Middle frontal gyrus (tissue), 1 donor: ENCODE data around the gene RAB21.
"Not testable (repeated sequence)": the region's sequence is repeated elsewhere in the genome, so short reads cannot be mapped to it uniquely, and the experiment has no call there.

Experiments used
- DNase-seq: peaks from one replicate; pipeline ENCODE4 v3.0.0-alpha.2; 2015; ENCODE audit warnings: low spot score; ENCODE audit errors: extremely low spot score

Gene RAB21

DNA sequence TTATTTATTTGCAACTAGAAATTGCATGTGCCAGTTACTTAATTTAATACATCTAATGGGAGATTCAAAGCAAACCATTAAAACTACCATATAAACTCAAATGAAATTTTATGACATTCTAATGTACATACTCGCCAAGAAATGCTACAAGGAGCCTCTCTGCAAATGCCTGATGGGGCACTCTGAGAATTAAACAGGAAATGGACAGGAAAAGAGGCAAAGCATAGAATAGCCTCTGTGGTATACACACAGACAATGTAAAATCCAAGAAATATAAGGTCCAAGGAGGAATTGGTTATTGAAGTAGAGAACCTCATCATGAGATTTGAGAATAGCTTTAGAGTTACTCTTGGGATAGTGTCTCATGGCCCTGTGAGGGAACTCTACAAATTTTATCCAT, 41.2 kb downstream of the RAB21 start:
- DNase-seq = no peak

DNA sequence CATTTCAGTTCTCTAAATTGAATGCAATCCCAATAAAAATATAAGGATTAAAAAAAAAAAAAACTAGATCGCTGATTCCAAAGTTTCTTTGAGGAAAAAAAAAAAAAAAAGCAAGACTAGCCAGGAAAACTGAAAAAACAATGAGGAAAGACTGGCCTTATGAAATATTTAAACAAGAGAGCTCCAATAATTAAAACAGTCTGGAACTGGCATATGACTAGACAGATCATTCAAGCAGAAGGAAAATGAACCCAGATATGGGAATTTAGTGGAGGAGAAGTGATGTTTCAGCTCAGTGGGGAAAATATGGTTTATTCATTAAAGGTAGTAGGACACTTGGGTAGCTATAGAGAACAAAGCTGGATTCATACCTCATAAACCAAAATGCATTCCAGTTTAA, 42.9 kb downstream of the RAB21 start:
- no peak for DNase-seq

DNA sequence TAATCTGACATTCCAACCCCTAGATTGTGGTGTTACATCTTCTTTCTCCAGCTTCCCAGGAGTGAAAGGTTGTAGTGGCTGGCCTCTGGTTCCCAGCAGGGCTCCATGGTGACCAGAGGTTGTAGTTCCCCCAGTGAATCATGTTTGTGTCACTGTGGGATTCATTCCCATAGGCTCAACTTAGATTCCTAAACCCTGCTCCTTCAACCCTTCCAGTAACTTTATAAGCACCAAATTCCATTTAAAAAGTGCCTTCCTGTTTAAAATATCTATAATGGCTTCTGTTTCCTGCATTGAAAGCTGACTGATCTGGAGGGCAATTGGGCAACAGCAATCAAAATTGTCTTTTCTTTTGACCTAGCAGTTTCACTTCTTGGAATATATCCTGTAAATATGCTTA, 44.4 kb downstream of the RAB21 start:
- DNase-seq = no peak

DNA sequence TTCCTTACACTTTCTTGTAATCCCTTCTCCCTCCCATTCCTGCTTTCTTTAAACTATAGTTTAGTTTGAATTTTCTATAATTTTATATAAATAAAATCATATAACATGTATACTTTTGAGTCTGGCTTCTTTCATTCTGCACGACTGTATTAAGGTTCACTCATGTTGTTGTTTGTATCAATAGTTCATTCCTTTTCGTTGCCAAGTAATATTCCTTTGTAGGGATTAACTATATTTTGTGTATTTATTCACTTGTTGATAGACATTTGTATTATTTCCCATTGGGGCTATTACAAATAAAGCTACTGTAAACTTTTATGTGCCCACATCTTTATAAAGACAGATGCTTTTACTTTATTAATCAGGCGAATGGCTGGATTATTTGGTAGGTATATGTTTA, 45.5 kb downstream of the RAB21 start:
- DNase-seq = no peak

DNA sequence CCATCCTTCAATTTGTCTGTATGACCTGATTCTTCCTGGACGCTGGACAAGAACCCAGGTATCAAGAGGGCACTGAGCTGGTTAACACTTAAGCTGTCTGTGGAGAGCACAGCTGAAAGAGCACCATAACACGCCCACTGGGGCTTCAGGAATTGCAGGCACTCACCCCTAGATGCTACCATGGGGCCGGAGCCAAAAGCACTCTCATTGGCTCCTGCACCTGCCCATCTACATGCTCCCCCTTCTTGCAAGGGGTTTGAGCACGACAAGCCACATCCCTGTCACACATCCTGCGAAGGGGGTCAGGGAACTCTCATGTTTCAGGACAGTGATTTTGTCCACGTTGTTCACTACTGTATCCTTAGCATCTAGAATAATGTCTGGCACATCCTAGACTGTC, 49.8 kb downstream of the RAB21 start:
- DNase-seq = no peak

DNA sequence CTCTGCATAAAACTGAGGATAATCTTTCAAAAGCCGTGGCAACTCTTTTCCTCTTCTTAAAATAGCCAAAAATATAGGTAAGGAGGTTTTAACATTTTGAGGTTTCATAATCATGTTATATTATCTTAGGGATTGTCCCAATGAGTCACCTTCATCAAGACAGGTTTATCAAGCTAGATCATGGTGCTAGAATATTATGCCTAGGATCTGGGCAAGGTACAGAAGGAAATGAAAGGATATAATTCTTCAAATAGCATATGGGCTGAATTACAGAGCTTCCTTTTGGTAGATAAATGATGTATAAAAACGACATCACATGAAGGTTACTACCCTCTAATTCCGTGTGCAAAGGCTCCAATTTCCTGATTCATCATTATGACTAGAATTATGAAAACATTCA, 56.3 kb downstream of the RAB21 start:
- no peak for DNase-seq

DNA sequence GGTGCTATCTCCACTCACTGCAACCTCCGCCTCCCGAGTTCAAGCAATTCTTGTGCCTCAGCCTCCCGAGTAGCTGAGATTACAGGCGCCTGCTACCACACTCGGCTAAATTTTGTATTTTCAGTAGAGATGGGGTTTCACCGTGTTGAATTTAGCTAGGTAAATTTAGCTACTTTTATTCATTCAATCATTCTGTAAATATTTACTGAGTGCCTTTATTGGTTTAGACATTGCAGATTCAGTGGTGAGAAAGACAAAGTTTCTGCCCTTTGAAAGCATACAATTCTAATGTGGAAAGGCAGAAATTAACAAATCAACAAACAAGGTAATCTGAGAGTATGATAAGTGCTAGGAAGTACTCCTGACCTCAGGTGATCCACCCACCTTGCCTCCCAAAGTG, 60.6 kb downstream of the RAB21 start:
- not testable (repeated sequence) for DNase-seq

GRCh38 chr12:71822088-71822487, 67.4 kb downstream of the RAB21 start:
- DNase-seq = not testable (repeated sequence)

- no peak for DNase-seq
Measured at GRCh38 chr12:71828813-71829212, 74.2 kb downstream of the RAB21 start.

GRCh38 chr12:71837356-71837755, 82.7 kb downstream of the RAB21 start:
- DNase-seq = no peak

DNA sequence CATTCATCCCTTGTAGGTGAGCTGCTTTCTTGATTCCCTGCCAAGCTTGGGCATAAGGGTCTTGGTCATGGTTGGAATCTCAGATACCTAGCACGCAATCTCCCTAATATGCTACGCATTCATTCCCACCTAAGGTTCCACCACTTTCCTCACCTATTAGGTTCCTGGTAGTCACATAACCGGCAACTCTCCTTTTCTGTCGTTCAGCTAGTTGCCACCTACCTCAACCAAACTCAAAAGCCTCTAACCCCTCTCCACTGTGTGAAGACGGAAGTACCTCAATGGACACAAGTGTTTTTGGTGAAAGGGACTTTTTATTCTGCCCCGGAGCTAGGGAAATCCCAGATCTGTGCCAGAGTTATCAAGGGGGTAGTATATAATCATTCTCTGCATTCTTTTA, 83.6 kb downstream of the RAB21 start:
- DNase-seq = no peak

DNA sequence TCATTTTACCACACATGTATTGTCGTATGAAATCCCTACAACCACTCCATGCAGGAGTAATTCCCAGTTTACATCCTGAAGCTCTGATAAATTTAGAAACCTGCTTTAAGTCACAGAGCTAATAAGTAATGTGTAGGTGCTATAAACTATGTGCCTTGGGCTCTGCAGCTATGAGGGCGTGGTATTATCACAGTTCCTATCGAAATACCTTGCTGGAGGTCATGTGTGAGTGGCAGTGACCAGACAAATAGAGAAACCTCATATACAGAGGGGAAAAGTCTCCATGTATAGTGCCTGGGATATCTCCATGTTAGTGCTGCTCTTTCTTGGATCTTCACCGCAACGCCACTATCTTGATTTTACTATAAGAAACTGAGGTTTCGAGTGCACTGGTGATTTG, 84.0 kb downstream of the RAB21 start:
- no peak for DNase-seq

GRCh38 chr12:71840231-71840847, 85.7 kb downstream of the RAB21 start:
- no peak for DNase-seq

- no peak for DNase-seq
Measured at GRCh38 chr12:71846322-71846940, 91.8 kb downstream of the RAB21 start.

DNA sequence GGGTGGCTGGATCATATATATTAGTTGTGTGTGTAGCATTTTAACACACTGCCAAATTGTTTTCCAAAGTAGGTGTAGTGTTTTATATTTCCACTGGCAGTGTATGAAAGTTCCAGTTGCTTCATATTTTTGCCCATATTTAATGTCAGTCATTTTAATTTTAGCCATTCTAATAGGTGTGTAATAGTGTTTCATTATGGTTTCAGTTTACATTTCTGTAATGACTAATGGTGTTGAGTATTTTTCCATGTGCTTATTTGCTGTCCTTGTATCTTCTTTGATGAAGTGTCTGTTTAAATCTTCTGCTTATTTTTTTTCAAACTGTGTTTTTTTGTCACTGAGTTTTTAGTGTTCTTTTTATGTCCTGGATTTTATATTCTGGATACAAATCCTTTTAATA, 93.5 kb downstream of the RAB21 start:
- no peak for DNase-seq

DNA sequence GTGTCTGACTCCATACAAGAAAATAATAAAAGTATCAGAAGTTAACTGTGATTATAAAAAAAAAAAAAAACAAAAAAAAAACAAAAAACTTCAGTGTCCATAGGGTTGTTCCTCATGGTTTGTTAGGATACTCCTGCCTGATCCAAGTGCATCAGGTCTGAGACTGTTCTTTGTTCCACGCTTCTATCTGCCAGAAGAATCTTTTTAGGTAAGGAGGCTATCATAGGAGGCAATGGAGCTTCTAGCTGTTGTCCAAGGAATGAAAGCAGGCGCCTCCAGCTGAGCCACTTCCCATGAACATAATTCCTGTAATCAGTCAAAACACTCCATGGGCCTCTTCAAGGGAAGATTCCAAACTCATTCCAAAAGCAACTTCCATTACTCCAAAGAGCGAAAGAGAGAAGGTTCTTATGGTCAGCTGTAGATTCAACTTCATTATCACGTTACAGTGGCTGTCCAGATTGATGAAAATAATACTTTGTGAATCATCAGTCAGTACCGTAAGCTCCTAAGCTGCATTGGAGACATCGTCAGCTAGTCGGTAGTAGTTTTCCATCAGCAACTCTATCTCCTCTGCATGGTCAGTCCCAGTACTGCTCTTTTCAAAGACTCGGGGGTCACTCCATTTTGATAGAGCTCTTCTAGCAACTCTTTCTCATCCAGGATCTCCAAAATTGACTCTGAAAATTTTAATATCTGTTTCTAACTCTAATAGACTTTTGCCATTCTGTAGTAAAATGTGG, 94.6 kb downstream of the RAB21 start:
- no peak for DNase-seq
